ENCODE data around the gene KRT80.

KRT80 gene

GRCh38 chr12:52126050-52126604, 65.7 kb downstream of the KRT80 start:
- H3K9ac ChIP-seq (ENCODE audit: low read depth, low read length): no peak overlapping the region
- no peaks in the 10 kb centered on the region for H3K36me3 ChIP-seq (ENCODE audit: insufficient read depth, low read length)
- peaks cover 51% of the 10 kb centered on the region for H3K4me1 ChIP-seq (ENCODE audit: insufficient read depth, low read length)
- H3K9me3 ChIP-seq (ENCODE audit: control insufficient read depth, insufficient read depth, low read length): no peaks in the 10 kb centered on the region

- Histone ChIP-seq H3K9me3 (ENCODE audit: control insufficient read depth, insufficient read depth, low read length) (no peaks in the 10 kb centered on the region), H3K4me1 (ENCODE audit: insufficient read depth, low read length) (peaks cover 47% of the 10 kb centered on the region), H3K9ac (ENCODE audit: low read depth, low read length) (no peak overlapping the region)
These were observed 66.3 kb downstream of the KRT80 start for GRCh38 chr12:52125476-52125900.

DNA sequence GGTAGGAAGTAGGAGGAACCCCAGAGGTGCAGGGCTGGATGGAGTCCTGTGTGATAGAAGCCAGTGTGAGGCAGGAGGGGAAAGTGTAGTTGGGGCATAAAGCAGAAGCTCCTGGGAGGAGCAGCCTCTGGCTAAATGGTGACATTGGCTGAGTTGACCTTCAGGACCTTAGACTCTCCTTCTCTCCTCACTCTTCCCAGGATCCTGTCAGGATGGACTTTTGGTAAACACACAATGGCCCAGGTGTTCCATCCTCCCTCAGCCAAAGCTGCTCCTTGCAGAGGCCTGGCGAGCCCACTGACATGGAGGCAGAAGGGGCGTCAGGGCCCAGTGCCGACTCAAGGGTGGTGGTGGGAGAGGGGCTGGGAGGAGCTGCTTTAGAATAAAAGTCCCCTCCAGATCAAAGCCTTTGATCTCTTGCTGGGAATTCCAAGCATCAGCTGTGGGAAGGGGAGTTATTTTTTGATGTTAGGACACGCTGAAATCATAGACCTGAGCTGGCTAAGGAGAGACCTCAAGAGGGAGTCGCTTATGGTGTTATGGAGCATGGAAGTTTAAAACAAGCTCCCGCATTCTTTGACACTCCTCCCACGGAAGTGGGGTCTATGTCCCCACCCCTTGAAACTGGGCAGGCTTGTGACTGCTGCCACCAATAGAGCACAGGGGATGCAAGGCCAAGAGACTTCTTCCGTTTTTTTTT, 68.2 kb downstream of the KRT80 start:
- H3K4me1 ChIP-seq (ENCODE audit: insufficient read depth, low read length): peaks cover 46% of the 10 kb centered on the region
- H3K36me3 ChIP-seq (ENCODE audit: insufficient read depth, low read length): no peaks in the 10 kb centered on the region
- no peak overlapping the region for H3K9ac ChIP-seq (ENCODE audit: low read depth, low read length)
- H3K9me3 ChIP-seq (ENCODE audit: control insufficient read depth, insufficient read depth, low read length): no peaks in the 10 kb centered on the region

More at GRCh38 chr12:52125476-52125900, 66.3 kb downstream of the KRT80 start:
- H3K36me3 ChIP-seq (ENCODE audit: insufficient read depth, low read length): no peaks in the 10 kb centered on the region

GRCh38 chr12:52122904-52123303, 68.9 kb downstream of the KRT80 start:
- Histone ChIP-seq H3K9me3 (ENCODE audit: control insufficient read depth, insufficient read depth, low read length) (no peaks in the 10 kb centered on the region), H3K9ac (ENCODE audit: low read depth, low read length) (no peak overlapping the region), H3K4me1 (ENCODE audit: insufficient read depth, low read length) (peaks cover 46% of the 10 kb centered on the region), H3K36me3 (ENCODE audit: insufficient read depth, low read length) (no peaks in the 10 kb centered on the region)

DNA sequence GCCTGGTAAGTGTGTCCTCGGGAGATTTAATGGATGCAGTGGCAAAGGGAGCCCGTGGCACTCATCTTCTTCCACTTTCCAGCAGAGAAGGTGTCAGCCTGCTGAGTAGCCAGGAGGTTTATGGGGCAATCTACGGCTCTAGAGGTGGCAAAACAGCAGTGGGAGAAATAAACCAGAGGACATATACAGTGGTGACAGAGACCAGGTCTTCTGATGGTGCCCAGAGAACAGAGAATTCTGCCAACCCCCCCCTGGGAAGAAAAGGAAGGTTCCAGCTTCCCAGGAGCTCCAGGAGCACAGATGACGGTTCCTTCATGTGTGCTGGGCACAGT, 69.3 kb downstream of the KRT80 start:
- Histone ChIP-seq H3K9ac (ENCODE audit: low read depth, low read length) (no peak overlapping the region), H3K4me1 (ENCODE audit: insufficient read depth, low read length) (peaks cover 42% of the 10 kb centered on the region), H3K36me3 (ENCODE audit: insufficient read depth, low read length) (no peaks in the 10 kb centered on the region), H3K9me3 (ENCODE audit: control insufficient read depth, insufficient read depth, low read length) (no peaks in the 10 kb centered on the region)

- no peaks in the 10 kb centered on the region for H3K9me3 ChIP-seq (ENCODE audit: control insufficient read depth, insufficient read depth, low read length)
- no peak overlapping the region for H3K9ac ChIP-seq (ENCODE audit: low read depth, low read length)
- H3K36me3 ChIP-seq (ENCODE audit: insufficient read depth, low read length): no peaks in the 10 kb centered on the region
- peaks cover 37% of the 10 kb centered on the region for H3K4me1 ChIP-seq (ENCODE audit: insufficient read depth, low read length)
These were observed 69.8 kb downstream of the KRT80 start for GRCh38 chr12:52121824-52122539.

DNA sequence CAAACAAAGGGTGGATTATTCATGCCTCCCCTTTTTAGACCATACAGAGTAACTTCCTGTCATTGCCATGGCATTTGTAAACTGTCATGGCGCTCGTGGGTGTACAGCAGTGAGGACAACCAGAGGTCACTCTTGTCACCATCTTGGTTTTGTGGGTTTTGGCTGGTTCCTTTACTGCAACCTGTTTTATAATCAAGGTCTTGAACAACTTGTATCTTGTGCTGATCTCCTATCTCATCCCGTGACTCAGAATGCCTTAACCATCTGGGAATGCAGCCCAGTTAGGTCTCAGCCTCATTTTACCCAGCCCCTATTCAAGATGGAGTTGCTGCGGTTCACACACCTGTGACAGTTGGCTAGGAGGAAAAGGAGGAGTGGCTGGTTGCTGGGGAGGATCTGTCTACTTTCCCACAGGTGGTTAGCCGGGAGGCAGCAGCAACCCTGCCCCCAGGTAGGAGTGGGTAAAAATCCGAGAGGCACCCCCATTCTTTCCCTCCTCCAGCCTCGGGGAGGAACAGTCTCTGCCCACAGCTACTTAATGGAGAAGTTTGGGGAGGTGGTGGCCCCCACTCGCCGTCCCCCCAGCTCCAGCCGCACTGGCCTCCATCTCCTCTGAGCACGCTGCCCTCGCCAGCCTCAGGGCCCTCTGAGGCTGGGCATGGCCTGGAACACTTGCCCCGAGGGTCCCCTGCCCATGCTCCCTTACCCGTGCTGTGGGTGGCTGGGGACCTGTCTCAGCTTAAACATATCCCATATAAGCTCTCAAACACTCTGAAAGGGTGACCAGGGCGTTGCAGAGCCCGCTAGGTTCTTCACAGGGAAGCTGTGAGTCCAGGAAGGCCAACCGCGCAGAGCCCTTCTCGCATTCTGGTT, 70.6 kb downstream of the KRT80 start:
- Histone ChIP-seq H3K4me1 (ENCODE audit: insufficient read depth, low read length) (peaks cover 29% of the 10 kb centered on the region), H3K9ac (ENCODE audit: low read depth, low read length) (no peak overlapping the region), H3K36me3 (ENCODE audit: insufficient read depth, low read length) (no peaks in the 10 kb centered on the region), H3K9me3 (ENCODE audit: control insufficient read depth, insufficient read depth, low read length) (no peaks in the 10 kb centered on the region)

DNA sequence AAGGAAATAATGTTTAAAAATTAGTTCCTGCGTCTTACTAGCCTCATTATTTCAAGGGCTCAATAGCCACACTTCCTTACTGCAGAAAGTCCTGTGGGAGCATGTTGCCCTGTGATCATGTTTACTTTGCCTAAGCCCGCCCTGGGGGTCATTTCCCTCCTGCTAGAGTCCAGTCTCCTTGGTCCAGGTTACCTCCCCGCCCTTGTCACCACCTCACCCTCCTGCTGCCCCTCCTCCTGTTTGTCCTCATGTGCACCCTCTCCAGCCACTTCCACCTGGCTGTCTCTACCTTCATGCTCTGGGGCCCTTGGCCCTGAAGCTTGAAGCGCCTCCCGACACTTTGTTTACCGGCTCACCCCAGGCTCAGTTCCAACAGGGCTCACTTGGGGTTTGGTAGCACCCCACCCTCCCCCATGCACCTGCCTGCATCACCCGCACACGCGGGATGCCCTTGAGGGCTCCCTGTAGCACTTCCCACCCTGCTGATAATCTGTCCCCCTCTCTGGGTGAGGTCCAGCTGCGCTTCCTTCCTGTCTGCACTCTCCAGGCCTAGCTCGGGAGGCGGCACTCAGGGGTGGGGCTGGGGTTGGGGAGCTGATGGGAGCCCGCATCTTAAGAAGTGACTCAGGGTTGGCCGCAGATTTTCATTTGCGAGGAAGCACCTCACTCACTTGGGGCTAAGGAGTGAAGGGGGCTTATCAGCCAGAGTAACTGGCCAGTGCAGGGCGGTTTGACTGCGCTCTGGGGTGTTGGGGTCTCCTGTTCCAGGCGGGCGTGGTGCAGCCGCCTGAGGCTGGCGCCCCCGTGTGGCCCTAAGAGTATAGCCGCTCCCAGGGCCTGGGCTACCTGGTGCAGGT, 72.2 kb downstream of the KRT80 start:
- Histone ChIP-seq H3K4me1 (ENCODE audit: insufficient read depth, low read length) (peaks cover 15% of the 10 kb centered on the region), H3K9me3 (ENCODE audit: control insufficient read depth, insufficient read depth, low read length) (no peaks in the 10 kb centered on the region), H3K9ac (ENCODE audit: low read depth, low read length) (peak overlapping the region; percentile 38; the same call in 1 of the 2 replicates), H3K36me3 (ENCODE audit: insufficient read depth, low read length) (no peaks in the 10 kb centered on the region)

All from ES-I3 (cell line).